Measurements from ENCODE around the gene SAMD4B.

The SAMD4B gene

DNA sequence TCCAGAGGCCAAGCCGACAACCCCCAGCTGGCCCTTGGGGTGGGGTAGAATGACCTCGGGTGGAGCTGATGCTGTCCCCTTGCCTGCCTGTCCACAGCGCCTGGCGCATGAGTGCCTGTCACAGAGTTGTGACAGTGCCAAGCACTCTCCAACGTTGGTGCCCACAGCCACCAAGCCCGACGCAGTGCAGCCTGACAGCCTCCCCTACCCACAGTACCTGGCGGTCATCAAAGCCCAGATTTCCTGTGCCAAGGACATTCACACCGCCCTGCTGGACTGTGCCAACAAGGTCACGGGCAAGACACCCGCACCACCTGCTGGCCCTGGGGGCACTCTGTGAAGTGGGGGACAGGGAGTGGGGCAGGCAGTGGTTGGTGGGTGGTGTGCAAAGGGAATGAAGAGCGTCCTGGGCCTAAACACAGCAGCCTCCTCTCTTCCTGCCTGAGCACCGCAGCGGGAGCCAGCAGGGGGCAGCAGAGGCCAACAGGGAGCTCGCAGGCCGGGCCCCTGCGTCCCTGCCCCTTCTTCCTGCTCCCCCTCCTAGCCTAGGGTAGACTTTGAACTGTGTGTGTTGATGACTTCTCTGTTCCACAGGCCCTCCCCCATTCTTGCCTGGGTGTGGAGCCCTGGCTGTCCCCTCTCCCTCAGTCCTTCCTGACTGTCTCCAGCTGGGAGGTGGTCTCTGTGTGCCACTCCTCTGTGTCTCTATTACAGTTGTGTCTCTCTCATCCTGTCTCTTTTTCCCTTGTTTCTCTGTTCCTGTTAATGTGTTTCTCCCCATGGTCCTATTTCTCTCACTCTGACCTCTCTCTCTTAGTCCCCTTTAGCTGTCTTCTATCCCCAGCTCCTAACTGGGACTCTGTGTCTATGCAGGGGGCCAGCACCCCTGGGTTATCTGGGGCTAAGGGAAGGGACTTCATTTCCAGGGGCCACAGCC lies 55.4 kb downstream of the SAMD4B start:
- peak; percentile 92 for DNase-seq (ENCODE audit: low spot score)

DNA sequence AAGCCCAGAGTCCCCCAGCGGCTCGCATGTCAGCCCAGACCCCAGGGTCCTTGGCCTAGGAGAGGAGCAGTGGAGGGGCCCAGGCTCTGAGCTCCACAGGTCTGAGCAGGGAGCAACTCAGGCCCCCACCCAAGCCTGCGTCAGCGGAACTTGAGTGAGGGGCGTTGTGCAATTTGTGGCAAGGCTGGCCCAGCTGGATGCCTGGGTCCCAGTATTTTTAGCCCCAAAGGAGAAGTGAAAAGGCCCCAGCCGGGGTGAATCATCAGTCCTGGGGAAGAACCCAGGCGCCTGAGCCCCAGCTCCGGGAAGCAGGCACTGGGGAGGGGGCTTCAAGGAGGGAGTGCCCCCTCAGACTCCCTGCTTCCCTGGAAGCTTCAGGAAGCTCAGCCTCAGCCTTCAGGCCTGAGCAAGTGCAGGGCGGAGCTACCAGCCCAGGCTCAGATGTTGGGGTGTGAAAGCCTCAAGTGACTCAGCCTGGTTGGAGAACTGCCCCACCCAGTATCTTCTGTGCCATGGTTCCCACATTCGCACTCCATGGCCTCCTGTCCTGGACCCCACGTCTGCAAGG lies 56.2 kb downstream of the SAMD4B start:
- no peak for DNase-seq (ENCODE audit: low spot score)

DNA sequence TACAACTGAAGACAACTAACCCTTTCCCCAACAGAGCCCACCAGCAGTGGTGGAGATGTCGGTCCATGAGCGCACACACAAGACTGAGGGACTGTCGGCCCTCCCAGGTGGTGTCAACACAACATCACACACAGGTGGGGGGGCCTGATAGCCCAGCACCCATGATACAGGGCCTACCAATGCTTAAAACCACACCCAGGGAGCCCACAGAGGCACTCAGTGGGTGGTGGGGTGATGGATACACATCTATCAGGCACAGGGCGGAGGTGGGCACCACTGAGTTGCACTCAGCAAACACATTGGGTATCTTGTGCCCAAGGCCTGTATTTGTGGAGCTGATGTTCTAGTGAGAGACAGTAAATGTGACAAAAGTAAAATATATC lies 57.4 kb downstream of the SAMD4B start:
- no peak for DNase-seq (ENCODE audit: low spot score)

DNA sequence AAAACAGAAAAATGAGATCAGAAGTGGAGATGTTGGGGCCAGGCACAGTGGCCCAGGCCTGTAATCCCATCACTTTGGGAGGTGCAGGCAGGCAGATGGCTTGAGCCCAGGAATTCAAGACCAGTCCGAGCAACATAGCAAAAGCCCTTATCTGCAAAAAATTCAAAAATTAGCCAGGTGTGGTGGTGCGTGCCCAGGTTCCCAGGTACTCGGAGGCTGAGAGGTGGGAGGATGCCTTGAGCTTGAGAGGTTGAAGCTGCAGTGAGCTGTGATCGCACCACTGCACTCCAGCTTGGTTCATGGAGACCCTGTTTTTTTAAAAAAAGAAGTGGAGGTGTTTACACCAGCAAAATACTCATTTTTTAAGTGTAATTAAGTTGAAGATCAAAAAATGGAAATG lies 57.8 kb downstream of the SAMD4B start:
- no peak for DNase-seq (ENCODE audit: low spot score)

DNA sequence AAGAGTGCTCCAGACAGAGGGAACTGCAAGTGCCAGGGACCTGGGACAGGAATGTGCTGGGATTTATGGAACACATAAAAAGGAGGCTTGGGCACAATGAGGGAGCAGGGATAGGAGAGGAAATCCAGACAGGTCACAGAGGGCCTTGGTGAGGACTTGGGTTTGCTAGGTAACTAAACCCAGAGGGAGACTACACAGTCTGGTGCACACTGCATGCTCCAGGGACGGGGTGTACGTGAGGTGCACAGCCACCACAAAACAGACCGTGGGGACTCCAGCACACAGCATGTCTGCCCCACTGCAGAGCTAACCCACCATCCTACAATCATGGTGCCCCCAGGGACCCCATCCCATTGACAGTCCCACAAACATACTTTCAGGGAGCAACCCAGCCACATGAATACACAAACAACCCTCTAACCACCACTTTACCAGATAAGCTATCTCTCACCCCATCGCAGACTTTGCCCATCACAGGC lies 58.9 kb downstream of the SAMD4B start:
- no peak for DNase-seq (ENCODE audit: low spot score)

DNA sequence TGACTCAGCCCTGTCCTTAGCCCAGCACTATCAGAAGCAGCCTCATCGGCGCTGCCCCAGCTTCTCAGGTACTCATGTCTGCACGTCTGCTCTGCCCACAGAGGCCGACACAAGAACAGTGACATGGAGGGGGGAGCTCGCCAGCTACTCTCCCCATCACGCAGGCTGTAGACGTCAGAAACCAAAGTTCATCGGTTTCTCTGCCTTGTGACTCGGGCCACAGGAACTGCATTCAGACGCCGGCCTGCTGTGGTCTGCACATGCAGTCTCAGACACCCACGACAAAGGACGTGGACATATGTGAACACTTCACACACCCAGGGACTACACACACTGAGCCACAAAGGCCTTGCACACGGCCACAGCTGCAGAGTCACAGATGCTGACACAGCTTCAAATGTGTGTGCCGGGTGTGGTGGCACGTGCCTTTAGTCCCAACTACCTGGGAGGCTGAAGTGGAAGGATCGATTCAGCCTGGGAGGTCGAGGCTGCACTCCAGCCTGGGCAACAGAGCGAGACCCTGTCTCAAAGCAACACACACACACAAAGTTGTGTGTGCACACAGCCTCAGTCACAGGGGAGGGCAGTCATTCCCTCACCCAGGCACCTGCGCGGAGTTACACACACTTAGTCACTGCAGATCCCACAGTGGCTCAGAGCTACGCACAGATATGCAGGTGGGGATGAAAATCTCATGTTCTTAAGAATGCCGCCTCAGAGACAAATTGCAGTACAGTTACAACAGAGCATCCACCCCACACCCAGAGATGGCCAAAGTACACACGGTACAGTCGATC lies 59.5 kb downstream of the SAMD4B start:
- no peak for DNase-seq (ENCODE audit: low spot score)

DNA sequence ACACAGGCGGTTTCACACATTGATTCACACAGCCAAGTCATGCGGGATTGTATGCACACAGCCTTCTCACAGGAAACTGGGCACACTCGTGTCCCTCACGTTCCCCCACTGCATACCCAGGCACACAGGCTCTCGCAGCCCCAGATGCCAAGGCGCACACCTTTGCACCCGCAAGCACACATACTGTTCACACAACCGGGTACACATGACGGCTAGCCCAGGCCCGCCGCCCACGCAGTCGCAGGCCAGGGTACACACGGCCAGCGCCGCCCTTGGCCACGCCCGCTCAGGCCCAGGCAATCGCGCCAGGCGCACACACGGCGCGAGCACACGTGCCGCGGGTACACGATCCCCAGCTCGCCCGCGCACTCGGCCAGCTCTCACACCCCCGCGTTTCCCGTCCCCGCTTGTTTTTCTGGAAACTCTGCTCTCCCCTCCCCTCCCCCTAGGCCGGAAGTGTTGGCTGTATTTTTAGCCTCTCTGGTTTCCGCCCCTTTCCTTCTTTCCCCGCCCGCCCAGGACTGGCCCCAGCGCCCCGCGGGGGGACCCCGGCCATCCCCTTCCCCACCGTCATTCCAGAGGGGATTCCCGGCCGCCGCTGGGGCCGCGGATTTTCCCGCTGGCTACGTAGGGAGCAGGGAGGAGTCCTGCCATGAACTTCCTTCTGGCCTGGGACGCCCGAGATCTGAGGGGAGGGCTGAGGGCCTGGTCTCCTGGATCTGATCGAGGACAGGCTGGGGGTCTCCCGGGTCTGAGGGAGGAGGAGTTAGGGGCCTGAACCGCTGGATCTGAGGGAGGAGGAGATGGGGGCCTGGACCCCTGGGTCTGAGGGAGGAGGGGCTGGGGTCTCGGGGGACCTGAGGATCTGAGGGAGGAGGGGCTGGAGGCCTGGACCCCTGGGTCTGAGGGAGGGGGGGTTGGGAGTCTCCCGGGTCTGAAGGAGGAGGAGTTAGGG lies 60.4 kb downstream of the SAMD4B start:
- peak; percentile 58 for DNase-seq (ENCODE audit: low spot score)

DNA sequence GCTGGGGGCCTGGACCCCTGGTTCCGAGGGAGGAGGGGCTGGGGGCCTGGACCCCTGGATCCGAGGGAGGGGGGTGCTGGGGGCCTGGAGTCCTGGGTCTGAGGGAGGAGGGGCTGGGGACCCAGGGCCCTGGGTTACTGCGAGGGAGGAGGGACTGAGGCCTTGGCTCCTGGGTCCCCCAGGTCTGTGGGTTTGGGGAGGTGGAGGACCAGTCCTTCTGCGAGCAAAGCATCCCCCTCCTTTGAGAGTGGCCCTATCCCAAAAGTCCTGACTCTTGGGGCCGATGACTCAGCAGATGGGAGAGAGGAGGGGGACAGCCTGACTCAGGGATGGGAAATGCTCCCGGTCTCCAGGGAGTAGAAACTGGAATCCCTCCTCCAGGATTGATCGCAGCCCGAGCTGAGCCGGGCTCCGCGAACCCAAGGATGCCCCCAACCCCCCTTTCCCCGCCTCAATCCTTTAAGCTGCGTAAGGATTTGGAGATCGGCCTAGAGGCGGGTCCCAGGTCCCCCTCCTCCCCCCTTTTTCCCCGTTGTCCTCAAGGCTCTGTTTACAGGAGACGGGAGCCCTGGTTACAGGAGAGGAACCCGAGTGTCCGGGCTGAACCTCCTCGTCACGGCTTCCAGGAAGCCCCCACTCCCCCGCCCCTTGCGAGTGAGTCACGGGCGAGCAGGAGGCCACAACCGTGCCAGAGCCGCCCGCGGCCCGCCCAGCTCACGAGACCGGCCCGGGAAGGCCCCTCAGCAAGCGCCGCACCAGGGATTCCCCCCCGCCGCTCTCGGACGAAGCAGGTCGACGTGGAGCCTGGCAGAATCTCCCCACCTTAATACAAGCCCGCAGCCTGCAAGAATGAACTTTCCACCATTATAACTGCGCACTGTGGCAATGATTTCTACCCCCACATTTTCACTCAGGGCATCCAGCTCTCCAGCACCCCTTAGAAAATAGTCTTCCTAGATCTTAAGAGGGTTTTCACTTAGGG lies 61.4 kb downstream of the SAMD4B start:
- DNase-seq (ENCODE audit: low spot score), result peak; percentile 92

DNA sequence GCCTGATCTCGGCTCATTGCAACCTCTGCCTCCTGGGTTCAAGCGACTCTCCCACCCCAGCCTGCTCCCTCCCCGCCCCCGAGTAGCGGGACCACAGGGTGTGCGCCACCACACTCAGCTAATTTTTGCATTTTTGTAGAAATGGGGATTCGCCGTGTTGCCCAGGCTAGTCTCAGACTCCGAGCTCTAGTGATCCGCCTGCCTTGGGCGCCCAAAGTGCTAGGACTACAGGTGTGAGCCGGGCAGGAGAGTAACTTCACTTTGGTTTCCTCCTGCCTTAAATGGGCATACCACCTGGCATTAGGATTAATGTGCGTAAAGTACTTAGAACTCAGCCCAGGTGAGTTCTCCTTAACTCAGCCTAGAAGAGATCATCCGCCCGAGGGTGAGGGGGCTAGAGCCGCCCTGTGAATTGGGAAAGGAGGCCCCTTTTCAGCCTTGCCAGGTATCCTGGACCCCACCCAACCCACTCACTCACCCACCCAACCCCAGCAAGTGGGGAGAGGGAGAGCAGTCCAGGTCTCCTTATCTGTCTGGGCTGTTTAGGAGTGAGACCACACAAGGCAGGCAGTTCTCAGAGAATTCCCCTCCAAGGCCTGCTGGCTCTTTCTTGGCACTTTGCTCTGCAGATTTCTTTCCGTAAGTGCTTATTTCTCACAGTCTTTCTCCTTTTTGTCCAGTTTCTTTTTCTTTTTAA lies 63.2 kb downstream of the SAMD4B start:
- no peak for DNase-seq (ENCODE audit: low spot score)

DNA sequence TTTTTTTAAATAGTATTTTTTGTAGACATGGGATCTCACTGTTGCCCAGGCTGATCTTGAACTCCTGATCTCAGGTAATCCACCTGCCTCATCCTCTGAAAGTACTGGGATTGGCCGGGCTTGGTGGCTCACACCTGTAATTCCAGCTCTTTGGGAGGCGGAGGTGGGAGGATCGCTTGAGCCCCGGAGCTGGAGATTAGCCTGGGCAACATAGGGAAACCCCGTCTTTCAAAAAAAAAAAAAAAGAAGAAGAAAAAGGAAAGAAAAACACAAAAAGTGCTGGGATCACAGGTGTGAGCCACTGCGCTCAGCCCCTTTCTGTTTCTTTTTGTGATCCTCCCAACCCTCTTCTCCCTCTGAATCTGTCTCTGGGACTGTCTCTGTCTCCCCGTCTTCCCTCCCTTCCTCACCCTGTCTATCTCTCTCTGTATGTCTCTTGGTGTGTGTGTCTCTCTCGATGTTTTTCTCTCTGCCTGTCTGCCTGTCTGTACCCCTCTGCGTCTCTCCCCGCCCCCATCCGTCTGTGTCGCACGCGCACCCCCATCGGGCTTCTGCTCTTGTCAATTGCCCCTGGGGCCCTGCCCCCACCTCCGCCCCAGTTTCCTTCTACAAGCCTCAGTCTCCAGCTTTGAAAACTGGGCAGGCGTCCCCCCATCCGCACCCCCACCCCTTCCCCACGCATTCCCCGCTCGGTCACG lies 63.9 kb downstream of the SAMD4B start:
- DNase-seq (ENCODE audit: low spot score), result no peak

DNA sequence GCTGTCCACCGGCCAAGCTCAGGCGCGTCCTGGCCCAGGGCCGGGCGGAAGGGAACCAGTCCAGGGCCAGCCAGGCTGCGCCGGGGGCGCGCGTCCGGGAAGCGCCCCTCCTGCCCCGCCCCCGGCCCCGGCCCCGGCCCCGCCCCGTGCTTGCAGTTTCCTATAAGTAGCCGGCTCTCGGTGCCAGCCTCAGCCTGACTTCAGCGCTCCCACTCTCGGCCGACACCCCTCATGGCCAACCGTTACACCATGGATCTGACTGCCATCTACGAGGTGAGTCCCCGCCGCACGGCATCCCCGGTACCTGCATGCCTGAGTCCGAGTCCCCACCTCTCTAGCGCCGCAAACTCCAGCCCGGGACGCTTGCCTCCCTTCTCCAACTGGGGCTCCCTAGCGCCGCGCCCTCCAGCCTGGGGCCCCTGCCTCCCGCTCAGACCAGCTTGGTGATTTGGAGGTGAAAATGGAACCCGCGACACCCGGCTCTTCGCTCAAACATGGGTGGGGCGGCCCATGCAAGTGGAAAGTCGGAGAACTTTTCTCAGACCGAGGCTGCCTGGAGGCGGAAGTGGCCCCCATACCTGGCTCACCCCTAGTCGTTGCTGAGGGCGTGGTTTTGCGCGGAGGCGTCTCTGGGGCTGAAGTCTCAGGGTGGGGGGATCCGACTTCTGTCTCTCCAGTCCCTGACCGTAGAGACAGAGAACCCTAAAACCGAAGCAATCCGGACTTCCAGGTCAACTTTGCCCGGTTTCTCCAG lies 64.6 kb downstream of the SAMD4B start, which contains the start of gene ZFP36:
ZFP36 (plus strand) TSS at position 192 of the 754 bp plus-strand sequence; CDS start at position 250, 58 bp downstream.
- DNase-seq (ENCODE audit: low spot score), result peak; percentile 70

DNA sequence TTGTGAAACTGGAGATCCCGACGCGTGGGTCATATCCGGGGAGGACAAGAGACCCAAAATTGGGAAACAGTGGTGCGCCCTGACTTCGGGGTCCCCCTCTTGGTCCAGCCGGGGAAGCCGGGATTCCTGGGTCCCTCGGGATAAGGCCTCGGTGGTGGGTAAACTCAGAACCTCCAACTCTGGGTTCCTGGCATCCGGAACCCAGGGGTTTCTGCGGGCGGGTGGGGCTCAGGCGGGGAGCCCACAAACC lies 65.1 kb downstream of the SAMD4B start:
- DNase-seq (ENCODE audit: low spot score), result no peak

DNA sequence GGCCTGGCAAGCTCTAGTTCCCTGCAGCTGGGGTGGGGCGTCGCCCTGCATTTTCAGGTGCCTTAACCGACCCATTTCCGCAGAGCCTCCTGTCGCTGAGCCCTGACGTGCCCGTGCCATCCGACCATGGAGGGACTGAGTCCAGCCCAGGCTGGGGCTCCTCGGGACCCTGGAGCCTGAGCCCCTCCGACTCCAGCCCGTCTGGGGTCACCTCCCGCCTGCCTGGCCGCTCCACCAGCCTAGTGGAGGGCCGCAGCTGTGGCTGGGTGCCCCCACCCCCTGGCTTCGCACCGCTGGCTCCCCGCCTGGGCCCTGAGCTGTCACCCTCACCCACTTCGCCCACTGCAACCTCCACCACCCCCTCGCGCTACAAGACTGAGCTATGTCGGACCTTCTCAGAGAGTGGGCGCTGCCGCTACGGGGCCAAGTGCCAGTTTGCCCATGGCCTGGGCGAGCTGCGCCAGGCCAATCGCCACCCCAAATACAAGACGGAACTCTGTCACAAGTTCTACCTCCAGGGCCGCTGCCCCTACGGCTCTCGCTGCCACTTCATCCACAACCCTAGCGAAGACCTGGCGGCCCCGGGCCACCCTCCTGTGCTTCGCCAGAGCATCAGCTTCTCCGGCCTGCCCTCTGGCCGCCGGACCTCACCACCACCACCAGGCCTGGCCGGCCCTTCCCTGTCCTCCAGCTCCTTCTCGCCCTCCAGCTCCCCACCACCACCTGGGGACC lies 65.6 kb downstream of the SAMD4B start:
- DNase-seq (ENCODE audit: low spot score), result no peak

DNA sequence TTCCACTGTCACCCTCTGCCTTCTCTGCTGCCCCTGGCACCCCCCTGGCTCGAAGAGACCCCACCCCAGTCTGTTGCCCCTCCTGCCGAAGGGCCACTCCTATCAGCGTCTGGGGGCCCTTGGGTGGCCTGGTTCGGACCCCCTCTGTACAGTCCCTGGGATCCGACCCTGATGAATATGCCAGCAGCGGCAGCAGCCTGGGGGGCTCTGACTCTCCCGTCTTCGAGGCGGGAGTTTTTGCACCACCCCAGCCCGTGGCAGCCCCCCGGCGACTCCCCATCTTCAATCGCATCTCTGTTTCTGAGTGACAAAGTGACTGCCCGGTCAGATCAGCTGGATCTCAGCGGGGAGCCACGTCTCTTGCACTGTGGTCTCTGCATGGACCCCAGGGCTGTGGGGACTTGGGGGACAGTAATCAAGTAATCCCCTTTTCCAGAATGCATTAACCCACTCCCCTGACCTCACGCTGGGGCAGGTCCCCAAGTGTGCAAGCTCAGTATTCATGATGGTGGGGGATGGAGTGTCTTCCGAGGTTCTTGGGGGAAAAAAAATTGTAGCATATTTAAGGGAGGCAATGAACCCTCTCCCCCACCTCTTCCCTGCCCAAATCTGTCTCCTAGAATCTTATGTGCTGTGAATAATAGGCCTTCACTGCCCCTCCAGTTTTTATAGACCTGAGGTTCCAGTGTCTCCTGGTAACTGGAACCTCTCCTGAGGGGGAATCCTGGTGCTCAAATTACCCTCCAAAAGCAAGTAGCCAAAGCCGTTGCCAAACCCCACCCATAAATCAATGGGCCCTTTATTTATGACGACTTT lies 66.4 kb downstream of the SAMD4B start:
- no peak for DNase-seq (ENCODE audit: low spot score)

DNA sequence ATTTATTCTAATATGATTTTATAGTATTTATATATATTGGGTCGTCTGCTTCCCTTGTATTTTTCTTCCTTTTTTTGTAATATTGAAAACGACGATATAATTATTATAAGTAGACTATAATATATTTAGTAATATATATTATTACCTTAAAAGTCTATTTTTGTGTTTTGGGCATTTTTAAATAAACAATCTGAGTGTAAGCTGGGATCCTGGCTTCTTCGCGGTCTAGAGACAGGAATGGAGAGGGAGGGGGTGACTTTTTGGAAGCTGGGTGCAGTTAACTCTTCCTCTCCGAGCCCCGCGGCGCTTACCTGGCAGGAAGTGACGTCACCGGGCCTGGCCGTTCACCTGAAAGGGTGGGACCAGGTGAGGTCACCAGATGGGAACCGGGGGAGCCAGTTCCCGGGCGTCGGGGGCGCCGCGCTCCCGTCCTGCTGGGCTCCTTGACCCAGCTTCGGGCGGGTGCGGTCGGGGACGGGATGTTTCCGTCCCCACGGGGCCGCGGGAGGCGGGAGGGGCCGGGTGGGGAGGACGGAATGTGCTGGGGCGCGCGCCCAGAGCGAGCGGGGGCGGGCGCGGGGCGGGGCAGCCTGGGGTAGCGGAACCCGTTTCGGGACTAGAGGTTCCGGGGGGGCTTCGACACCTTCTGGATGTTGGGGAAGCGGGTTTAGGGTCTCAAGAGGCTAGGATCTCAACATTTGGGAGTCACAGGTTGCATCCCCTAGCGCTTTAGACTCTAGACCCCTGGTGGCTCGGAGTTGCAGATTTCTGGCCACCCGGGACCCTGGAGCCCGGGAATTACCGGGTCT lies 67.2 kb downstream of the SAMD4B start:
- DNase-seq (ENCODE audit: low spot score), result no peak

Data from D341Med (cell line).